HG02678 (cell line): ENCODE data around the gene ATXN1.
"Not testable (repeated sequence)": the region's sequence is repeated elsewhere in the genome, so short reads cannot be mapped to it uniquely, and the experiment has no call there.

ENCODE experiments used
- ATAC-seq: cut with Tn5 transposase; IDR thresholded peaks from one replicate; pipeline ENCODE4 v1.9.1; 2021; ENCODE audit warnings: mild to moderate bottlenecking, moderate library complexity; ENCODE audit not compliant: unreplicated experiment

The ATXN1 gene

DNA sequence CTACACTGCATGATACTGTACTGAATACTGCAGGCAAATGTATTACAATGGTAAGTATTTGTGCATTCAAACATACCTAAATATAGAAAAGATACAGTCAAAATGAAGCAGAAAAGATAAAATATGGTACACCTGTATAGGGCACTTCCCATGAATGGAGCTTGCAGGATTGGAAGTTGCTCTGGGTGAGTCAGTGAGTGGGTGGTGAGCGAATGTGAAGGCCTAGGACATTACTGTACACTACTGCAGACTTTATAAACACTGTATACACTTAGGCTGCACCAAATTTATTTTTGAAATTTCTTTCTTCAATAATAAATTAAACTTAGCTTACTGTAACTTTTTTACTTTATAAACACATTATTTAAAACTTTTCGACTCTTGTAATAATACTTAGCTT, 213.1 kb downstream of the ATXN1 start:
- ATAC-seq: no peak

DNA sequence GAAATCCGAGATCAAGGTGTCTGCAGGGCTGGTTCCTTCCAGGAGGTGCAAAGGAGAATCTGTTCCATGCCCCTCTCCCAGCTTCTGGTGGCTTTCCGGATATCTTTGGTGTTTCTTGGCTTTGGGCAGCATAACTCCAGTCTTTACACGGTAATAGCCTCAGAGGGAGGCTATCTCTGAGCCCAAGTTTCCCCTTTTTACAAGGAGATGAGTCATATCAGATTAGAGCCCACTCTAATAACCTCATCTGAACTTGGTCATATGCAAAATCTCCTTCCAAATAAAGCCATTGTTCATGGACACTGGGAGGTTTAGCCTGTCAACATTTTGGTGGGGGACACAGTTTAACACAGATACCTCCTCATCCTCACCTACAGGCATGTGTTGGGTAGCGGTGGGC, 213.7 kb downstream of the ATXN1 start:
- ATAC-seq: no peak

DNA sequence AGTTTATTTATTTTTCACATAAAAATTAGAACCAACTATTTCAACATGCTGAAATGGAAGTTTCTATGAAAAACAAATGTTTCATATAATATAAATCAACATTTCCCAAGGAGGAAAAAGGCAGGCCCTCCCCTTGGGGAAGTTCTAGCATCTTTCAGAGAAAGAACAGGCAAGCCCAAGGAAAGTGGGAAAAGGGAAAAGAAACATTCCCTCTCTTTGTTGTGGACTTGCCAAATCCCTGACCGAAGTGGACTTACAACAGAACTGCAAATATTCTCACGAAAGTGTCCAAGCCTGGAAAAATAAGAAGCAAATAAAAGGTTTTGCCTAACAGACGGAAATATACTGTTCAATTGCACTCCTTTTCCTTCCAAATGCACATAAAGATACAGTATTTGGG, 214.4 kb downstream of the ATXN1 start:
- no peak for ATAC-seq

DNA sequence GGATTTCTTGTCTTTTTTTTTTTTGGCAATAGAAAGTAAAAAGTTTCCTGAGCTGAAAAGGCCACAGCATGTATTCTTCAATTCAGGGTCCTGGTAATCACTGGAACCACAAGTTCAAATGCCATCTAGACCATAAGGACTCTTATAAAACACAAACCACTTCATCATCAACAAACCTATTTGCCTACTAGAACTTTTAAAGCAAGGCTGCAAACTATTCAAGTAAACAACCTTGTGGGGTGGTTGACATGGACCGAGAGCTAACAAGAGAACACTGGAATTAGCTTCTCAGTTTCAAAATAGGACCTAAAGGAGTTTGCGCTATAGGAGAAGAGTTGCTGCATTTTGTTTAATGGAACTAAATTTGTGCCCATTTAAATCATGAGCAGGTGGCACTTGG, 215.9 kb downstream of the ATXN1 start:
- ATAC-seq: no peak

DNA sequence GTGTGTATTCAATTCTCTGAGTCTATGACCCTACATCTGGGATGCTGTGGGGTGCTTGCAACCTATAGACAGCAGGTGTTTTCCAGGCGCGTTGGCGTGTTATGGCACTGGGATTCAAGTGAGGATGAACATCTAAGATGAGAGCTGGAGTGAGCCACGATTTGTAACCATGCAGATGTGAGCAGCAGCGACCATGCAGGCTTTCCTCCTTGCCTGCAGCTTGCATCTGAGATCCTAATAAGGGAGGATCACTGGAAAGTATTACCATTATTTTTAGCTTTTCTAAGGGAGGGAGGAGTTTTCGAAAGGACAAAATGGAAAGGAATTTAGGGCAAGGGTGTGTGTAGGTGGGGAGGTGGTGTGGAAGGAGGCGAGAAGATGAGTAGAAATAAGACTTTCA, 216.7 kb downstream of the ATXN1 start:
- ATAC-seq: no peak

DNA sequence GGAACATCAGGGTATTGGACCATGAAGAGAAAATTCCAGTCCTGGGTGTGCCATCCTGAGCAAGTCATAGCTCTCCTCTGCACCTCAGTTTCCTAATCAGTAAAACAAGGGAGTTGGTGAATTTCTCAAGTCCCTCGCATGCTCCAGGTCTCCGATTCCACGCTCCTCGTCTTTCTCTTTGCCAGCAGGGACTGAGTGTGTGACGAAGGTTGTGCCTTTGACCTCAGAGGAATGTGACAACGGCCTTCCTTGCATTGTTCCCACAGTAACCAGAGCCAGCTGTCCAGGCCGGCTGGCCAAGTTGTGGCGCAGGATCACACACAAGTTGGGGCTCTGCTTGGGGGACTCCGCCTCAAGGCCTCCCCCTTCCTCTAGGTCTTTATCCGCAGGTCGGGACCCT, 217.3 kb downstream of the ATXN1 start:
- no peak for ATAC-seq

DNA sequence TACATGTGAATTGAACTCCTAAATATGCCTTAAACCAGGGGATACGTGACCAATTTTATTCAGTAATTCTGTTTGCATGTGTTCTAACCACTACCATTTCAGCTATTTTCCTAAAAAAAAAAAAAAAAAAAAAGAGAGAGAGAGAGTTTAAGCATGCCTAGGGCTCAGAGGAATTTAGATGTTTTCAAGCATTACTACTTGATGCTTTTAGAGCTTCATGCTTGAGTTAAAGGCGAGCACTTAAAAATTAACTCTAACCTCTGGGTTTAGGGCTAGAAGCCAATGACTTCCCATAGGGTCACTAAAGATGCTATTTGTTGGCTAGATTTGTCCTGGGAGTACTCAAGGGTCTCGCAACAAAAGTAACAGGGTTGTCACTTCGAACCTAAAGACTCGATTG, 217.7 kb downstream of the ATXN1 start:
- ATAC-seq: no peak

DNA sequence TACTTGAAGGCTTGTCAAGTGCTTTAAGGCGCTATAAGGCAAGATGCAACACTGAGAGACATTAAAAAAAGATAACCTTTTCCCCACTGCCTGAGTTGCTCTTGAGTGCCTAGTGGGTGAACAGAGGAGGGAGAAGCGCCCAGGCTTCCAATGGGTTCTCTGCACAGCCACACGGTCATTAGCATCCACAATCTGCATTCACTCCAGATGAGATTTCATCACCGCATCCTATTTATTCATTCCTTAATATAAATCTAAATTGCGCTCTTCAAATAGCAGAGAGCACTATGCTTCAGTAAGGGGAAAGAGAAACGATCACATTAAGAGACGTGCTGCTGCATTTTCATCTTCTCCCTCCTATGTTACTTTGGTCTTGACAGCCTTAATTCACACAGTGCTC, 219.2 kb downstream of the ATXN1 start:
- ATAC-seq: no peak

DNA sequence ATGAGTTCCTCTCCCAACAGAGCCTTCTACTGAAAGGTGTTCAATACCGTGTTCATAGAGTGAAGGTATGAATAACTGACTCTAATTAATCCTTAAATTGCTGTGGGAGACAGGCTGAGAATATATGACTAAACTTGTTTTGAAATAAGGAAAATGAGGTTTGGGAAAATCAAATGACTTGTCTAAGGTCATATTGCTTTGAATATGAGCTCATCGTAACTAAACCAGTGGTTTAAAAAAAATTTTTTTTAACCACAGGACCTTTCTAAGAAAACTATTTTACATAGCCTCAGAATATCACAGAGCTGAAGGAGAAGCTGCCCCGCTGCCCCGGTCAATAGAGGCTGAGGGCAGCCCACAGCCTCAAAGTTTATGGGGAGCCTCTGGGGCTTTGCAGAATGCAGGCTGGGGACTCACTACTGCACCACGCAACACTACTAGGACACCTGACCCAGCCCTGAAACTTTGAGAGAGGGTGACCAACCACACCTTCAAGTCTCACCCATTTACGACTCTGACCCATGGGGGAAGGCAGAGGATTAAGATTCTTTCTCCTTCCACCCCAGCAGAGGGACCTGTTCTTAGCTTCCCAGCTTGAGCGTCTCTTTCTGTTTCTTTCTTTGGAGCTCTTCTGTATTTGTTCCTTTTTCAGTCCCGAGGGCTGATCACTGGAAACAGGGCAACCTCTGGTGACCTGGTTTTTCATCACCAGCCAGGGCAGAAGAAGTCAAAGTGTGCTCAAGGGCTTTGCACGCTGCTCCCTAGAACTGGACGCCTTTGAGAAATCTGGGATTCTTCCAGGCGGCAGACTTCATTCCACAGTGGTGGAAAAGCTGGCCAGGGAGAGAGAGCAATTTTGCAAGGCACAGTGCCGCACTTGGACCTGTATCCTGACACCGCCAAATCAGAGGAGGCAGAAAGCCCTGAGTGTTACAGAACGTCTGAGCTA, 220.2 kb downstream of the ATXN1 start:
- ATAC-seq: peak; percentile 73

DNA sequence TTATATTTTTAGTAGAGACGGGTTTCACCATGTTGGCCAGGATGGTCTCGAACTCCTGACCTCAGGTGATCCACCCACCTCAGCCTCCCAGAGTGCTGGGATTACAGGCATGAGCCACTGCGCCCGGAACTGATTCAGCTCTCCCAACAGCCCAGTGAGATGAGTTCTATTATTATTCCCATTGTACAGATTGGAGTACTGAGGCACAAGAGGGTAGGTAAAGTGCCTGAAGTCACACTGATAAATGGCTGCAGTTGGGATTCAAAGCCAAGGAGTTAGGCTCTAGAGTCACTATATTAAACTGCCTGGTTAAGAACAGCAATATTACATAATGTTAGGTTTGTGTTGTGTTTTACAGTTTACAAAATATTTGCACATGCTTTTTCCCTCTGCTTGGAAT, 220.9 kb downstream of the ATXN1 start:
- not testable (repeated sequence) for ATAC-seq

DNA sequence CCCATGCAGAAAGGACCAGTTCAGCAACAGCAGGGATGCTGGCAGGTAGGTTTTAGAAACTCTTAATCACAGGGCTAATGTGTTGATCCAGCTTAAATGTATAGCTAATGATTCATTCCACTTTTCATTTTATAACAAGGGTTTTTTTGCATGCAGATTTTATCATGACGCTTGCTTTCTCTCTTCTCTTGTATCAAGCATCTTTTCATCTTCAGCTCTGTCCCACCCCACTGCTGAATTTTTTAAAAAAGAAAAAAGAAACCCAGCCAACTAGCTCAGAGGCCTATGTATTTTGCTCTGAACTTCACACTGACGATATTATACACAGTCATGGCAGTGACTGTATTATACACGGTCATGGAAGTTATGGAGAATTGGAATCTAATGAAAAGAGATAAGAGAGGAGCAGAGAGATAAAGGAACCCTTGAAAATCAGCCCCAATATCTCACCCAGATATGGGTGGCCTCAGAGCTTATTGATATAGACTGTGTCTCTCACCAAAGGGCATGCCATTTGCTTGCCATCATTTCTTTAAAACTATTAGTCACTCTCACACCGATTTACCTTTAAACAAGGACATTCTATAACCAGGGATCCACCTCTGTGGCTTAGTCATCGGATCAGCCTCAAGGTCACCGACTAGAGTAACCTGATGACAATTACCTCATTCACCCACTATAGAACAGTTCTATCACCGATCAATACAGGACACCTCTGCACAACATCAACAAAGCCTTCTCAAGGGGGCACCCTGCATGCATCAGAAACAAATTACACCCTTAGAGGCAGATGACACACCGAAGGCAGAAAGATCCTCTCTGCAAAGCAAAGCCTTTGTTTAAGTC, 222.0 kb downstream of the ATXN1 start:
- ATAC-seq: no peak

DNA sequence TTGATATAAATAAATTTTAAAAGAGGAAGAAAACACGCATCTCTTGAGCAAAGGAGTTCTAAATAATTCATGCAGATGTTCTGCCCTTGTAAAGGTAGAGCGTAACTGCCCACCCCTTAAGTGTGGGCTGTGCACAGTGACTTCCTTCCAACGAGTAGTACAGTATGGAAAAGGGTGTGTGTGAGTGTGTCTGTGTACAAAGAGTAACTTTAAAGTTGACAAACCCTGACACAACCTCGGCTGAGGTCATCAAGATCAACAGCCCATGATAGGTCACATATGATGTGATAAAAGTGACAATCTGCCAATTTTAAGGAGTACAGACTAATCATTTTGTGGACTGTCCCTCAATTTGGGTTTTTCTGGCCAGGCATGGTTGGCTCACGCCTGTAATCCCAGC, 225.7 kb downstream of the ATXN1 start:
- ATAC-seq: no peak

DNA sequence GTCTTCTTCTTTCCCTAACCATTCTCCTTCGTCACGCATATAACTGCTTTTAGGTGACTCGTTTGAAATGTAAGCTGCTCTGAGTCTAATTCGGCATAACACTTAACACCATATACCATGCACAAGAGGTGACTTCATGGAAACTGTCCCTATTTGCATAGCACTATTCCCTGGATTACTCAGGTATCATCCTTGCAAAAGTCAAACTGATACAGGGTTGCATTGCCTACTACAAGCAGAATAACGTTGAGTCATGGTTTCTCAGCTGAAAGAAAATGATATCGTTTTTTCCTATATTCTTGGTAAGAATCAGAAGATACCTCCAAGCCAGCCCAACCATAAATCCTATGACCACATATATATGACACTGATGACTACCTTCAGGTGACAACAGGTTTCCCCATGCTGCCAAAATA, 227.5 kb downstream of the ATXN1 start:
- no peak for ATAC-seq

DNA sequence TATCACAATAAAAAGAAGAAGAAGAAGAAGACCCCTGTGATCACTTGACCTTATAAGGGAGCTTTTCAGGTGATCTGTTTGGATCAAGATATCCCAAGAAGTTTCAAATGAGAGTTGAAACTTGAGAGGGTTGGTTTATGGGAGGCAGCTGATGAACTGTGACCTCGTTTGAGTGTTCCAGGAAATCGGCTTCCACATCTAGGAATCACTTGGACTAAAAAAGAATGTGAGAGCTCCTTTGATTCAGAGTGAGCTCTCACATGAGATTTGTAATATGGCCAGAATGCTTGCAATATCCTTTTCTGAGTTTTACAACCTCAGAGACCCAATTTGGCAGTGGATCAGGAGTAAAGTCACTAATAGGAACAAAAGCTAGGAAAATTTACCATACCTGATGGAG, 228.1 kb downstream of the ATXN1 start:
- no peak for ATAC-seq

DNA sequence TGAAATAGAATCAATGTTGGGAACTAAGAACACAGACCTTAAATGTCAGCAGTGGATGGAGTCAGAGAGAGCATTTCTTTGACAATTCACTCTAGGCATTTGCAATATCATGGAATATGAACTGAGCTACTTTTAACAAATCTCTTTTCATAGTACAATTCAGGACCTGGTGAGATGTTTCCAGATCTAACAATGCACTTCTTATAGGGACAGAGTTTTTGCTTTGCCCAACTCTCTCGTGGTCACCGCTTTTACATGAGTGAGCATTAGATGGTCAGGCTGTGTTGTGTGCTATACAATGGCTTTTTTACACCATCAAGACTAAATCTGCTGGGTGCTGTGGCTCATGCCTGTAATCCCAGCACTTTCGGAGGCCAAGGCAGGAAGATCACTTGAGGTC, 233.6 kb downstream of the ATXN1 start:
- ATAC-seq: no peak

DNA sequence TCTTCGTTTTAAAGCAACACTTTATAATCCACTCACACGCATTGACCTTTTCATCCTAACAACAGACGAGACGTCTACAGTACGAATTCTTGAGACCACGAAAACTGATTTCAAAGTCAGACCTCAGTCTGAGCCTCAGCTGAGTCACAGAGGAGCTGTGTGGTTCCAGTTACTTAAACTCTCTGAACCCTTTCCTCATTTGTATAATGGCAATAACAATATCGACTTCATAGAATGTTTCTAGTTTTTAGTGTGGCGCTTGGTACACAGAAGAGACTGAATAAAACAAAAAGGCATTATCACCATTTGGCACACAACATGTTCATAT, 236.9 kb downstream of the ATXN1 start:
- ATAC-seq: no peak

DNA sequence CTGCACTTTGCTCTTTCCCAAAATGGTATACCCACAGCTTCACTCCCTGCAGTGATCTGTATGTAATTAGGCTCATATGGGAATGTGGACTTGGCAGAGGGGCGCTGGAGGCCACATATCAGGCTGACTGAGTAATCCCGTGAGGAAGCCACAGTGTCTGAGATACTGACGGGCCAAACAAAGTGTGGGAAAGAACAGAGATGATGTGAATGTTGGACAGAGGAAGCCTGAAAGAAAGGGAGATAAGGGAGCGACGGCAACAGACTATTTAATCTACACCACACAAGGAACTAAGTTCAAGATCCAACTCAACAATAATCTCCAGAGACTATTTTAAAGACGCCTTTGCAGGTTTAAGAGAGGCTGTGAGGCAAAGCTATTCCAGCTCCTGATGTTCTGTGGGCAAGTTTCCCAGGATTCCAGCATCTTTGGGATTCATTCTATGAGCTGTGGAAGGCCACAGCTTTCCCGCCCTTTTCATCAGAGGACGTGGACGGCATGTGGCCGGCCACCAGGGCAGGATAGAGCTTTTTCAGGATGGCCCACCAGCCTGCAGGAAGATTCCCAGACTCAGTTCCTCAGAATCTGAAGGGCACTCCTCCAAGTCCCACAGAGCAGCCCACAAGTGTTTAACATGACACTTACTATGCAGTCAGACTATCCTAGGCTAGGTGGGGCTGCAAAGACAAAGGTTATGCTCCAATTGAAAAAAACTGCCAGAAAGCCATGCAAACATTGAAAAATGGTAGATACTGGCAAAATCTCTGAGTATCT, 237.5 kb downstream of the ATXN1 start:
- ATAC-seq: no peak

DNA sequence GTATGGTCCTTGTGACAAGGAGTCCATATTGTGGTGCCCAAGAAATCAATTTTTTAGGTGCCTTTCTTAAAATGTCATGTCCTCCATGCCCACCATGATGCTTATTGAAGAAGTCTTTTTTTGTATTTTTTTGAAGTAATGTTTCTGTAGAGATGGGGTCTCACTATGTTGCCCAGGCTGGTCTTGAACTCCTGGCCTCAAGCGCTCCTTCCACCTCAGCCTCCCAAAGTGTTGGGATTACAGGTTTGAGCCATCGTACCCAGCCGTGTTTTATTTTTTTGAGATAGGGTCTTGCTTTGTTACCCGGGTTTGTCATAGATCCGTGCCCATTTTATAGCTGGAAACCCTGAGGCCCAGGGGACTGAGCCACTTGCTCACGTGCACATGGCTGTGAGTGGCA, 238.3 kb downstream of the ATXN1 start:
- no peak for ATAC-seq

DNA sequence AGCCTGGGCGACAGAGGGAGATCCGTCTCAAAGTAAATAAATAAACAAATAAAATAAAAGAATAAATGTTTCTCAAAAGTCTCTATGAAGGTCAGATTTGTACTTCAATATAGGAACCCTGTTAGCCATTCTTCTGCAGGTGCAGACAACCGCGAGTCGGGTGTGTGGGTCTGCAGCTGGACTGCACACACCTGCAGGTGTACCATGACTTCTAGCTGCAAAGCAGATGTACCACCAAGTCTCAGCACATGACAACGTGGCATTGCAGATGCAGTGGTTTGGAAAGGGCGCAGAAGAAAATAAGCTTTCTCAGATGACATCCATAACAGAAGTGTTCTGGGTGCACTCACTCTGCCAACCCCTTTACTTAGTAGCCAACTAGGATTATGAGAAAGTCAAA, 239.7 kb downstream of the ATXN1 start:
- peak; percentile 53 for ATAC-seq

DNA sequence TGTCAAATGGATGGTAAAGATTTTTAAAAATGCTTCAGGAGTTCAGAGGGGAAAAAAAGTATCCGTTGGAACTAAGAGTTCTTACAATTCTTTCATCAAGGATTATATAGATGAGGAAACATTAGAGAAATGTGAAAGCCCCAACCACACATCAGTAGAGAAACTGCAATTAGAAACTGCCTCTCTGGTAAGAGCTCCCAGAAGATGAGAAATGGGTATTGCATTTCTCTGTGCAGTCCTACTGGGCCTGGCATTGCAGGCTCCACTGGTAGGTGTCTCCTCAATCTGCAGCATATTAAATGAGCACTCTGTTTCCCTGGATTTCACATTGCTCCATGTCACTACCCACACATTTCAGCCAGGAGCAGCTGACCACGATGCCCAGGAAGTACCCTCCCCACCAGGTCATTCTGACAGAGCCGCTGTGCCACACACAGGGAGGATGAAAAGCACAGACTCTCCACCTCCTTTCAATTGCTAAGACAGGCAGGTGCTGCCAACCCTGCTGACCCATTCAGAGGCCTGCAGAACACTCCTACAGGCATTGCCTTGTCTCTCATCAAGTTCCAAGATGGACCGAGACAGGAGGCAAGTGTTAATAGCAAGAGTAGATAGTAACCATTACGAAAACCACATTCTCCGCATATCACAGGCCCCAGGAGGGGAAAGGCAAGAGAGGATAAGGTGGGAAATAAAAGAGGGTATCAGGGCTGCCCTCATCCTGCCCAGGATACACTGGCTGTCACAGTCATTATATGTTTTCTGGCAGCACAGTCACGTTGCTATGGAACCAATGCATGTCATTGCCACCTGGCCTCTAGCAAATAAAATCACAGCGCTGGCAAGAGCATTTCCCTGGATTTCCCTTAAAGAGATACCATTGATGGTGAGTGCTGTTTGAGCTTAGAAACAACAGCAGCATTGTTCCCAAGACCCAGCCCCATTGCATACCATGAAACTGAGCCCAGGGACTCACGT, 241.7 kb downstream of the ATXN1 start:
- no peak for ATAC-seq
